IPS-20b (cell line): ENCODE measurements around the gene SH3BGRL.

Source experiments
- H3K27ac ChIP-seq: one replicate; pipeline ENCODE4 v1.5.1; 2013; ENCODE audit warnings: low read length
- H3K27me3 ChIP-seq: 2 replicates; pipeline ENCODE4 v1.6.1; 2013; ENCODE audit warnings: mild to moderate bottlenecking, low read length, inconsistent platforms; ENCODE audit not compliant: insufficient read depth
- H3K36me3 ChIP-seq: 2 replicates; pipeline ENCODE4 v1.6.1; 2013; ENCODE audit warnings: low read depth, mild to moderate bottlenecking, inconsistent platforms, low read length, moderate library complexity; ENCODE audit not compliant: insufficient read depth
- H3K4me1 ChIP-seq: 2 replicates; pipeline ENCODE4 v1.6.1; 2013; ENCODE audit warnings: mild to moderate bottlenecking, control low read depth, inconsistent platforms, low read length, moderate library complexity; ENCODE audit not compliant: insufficient read depth
- H3K4me3 ChIP-seq: 2 replicates; pipeline ENCODE4 v1.5.1; 2013; ENCODE audit warnings: mild to moderate bottlenecking, low read length, inconsistent platforms
- H3K9ac ChIP-seq: 2 replicates; pipeline ENCODE4 v1.6.1; 2013; ENCODE audit warnings: low read depth, mild to moderate bottlenecking, inconsistent platforms, low read length, moderate library complexity
- H3K9me3 ChIP-seq: 2 replicates; pipeline ENCODE4 v1.6.1; 2013; ENCODE audit warnings: mild to moderate bottlenecking, low read depth, low read length, inconsistent platforms; ENCODE audit not compliant: insufficient read depth

The SH3BGRL gene

DNA sequence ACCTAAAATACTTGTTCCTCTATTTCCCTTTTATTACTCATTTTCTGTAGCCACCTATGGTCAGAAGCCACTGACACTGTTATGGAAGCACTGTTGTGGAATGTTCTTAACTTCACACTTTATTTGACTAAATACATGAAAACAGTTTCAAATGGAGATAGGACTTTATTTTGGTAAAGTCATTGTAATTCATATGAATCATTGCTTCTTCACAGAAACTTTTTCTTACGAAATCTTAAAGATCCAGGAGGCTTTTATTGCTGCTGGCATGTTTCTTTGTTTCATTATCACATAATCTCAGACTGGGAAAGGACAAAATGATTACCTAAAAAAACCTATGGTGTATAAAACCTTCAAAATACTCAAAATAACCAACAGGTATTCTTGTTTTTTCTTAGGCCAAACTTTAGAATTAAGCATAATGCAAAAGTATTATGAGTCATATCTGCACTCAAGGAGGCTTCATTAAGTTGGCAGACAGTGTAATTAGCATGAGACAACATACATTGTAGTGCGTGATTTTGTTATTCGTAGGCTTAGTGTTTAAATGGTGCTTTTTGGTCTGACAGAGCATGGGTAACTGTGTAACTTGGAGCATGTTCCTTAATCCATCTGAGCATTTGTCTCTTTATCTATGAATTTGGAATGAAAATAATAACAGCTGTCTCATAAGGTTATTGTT, 58.0 kb downstream of the SH3BGRL start:
- Histone ChIP-seq H3K9ac (peak overlapping the region; percentile 63; the same call in 1 of the 2 replicates), H3K4me3 (no peak overlapping the region; the same call in 1 of the 2 replicates), H3K27ac (no peak overlapping the region), H3K4me1 (peaks cover 24% of the 10 kb centered on the region), H3K27me3 (no peaks in the 10 kb centered on the region), H3K36me3 (no peaks in the 10 kb centered on the region), H3K9me3 (no peaks in the 10 kb centered on the region)

DNA sequence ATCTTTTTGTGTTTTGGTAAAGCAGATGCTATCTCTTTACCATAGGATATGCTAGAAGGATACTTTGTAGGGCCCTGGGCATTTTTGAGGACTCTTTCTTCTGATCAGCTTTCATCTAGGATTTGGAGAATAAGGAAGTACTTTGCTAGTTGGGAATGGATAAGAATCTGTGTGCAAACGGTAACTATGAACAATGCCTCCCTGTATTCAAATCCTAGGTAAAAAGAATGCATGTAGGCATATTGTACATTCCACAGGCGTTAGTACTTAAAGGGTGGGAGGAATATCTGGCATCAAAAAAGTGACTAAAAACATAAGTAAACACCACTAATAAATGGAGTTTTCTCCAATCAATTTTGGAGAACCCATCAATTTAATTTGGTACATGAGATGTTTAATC, 59.7 kb downstream of the SH3BGRL start:
- no peaks in the 10 kb centered on the region for H3K27me3 ChIP-seq
- H3K9ac ChIP-seq: no peak overlapping the region
- H3K36me3 ChIP-seq: no peaks in the 10 kb centered on the region
- H3K9me3 ChIP-seq: no peaks in the 10 kb centered on the region
- H3K4me3 ChIP-seq: no peak overlapping the region
- no peak overlapping the region for H3K27ac ChIP-seq
- H3K4me1 ChIP-seq: peaks cover 24% of the 10 kb centered on the region

DNA sequence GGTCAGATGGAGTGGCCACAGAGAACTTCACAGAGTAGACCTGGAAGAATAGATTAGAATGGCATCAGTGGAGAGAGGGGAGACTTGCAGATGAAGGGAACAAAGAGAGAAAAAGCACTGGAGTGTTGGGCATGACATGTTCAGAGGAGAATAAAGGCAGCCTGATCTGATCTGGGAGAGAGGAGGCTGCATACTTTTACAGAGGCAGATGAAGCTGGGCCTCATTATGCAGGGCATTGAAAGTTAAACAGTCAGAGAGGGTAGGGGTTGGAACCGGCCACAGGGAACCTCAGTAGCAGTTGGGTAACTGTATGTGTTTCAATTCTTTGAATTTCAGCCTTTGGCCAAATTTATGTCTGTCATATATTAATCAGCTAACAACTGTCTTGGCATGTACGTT, 61.2 kb downstream of the SH3BGRL start:
- Histone ChIP-seq H3K4me1 (peaks cover 24% of the 10 kb centered on the region), H3K36me3 (no peaks in the 10 kb centered on the region), H3K9me3 (no peaks in the 10 kb centered on the region), H3K27ac (no peak overlapping the region), H3K27me3 (no peaks in the 10 kb centered on the region), H3K9ac (peak overlapping the region; percentile 37; the same call in 1 of the 2 replicates), H3K4me3 (no peak overlapping the region)

DNA sequence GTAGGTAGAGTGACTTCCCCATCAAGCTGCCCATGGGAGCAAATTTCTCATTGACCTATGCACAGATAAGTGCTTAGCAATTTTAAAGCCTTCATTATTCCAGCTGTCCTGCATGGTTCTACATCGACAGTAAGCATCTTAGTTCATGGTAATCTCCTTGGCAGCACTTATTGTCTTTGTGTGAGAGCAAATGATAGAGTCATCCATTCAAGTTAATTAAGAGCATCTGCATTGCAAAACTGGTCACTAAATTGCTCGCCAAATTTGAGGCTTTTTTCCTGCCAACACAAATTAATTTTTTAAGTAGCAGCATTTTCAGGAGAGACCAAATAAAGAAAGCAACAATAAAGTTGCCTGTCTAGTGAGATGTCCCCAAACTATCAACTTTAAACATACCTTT, 76.7 kb downstream of the SH3BGRL start:
- H3K36me3 ChIP-seq: peaks cover 16% of the 10 kb centered on the region
- H3K9me3 ChIP-seq: no peaks in the 10 kb centered on the region
- H3K27me3 ChIP-seq: no peaks in the 10 kb centered on the region
- H3K9ac ChIP-seq: no peak overlapping the region
- no peaks in the 10 kb centered on the region; the same call in 1 of the 2 replicates for H3K4me1 ChIP-seq
- no peak overlapping the region for H3K27ac ChIP-seq
- H3K4me3 ChIP-seq: no peak overlapping the region

DNA sequence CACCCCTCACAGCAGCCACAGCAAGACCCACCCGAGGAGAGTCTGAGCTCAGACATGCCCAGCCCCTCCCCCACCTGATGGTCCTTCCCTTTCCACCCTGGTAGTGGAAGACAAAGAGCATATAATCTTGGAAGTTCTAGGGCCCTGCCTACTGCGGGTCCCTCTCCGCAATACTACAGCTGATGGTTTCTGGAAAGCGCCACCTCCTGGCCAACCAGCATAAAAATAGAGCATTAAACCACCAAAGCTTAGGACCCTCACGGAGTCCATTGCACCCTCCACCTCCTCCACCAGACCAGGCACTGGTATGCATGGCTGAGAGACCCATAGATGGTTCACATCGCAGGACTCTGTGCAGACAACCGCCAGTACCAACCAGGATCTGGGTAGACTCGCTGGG, 78.2 kb downstream of the SH3BGRL start:
- Histone ChIP-seq H3K27me3 (no peaks in the 10 kb centered on the region), H3K9ac (no peak overlapping the region), H3K36me3 (peaks cover 16% of the 10 kb centered on the region), H3K4me1 (no peaks in the 10 kb centered on the region; the same call in 1 of the 2 replicates), H3K27ac (no peak overlapping the region), H3K9me3 (no peaks in the 10 kb centered on the region), H3K4me3 (no peak overlapping the region)

DNA sequence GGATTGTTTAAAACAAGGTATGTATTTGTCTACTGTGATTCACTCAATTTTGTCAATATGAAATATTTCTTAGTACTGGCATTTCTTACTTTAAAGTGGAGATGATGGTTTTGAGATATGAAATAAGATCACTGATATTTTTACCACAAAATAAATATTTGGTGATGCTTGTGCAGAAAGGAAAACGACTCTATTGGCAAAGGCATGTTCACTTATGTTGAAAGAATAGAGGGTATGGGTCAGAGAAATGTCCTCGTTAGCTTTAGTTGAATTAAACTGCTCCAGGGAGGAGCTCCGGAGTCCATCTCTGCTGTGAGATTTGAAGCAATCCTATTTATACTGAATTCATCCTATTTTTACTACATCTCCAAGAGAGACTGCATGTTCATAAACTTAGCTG, 84.2 kb downstream of the SH3BGRL start:
- Histone ChIP-seq H3K36me3 (no peaks in the 10 kb centered on the region), H3K9me3 (peaks cover 2% of the 10 kb centered on the region; the same call in 1 of the 2 replicates), H3K4me1 (no peaks in the 10 kb centered on the region), H3K4me3 (no peak overlapping the region), H3K27me3 (no peaks in the 10 kb centered on the region), H3K9ac (no peak overlapping the region), H3K27ac (no peak overlapping the region)

DNA sequence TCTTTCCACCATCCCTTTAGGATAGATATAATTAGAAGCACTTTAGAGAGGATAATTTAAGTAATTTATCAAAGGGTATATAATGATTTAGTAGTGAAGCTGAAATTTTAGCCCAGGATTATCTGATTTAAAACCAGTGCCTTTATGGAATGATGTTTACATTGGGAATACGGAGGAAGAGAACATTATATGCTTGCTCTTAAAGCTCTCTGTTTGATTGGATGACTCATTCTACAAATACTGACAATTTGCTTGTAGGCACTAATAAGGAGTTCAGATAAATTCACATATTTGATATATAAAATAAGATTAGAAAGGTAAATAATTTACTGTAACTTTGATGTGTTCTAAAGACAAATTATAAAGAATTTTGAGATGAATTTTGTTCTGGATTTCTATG, 84.7 kb downstream of the SH3BGRL start:
- no peaks in the 10 kb centered on the region for H3K4me1 ChIP-seq
- no peak overlapping the region for H3K9ac ChIP-seq
- H3K36me3 ChIP-seq: no peaks in the 10 kb centered on the region
- H3K27me3 ChIP-seq: no peaks in the 10 kb centered on the region
- H3K4me3 ChIP-seq: no peak overlapping the region
- peaks cover 7% of the 10 kb centered on the region; the same call in 1 of the 2 replicates for H3K9me3 ChIP-seq
- no peak overlapping the region for H3K27ac ChIP-seq

DNA sequence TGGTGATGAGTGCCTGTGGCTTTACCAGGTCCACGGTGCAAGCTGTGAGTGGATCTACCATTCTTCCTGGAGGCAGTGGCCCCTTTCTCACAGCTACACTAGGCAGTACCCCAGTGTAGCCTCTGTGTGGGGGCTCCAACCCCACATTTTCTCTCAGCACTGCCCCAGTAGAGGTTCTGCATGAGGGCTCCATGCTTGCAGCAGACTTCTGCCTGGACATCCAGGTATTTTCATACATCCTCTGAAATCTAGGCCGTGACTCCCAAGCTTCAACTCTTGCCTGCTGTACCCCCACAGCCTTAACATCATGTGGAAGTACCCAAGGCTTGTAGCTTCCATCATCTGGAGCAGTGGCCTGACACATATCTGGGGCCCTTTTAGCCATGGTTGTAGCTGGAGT, 90.1 kb downstream of the SH3BGRL start:
- Histone ChIP-seq H3K4me3 (no peak overlapping the region), H3K36me3 (no peaks in the 10 kb centered on the region), H3K9ac (no peak overlapping the region), H3K9me3 (peaks cover 18% of the 10 kb centered on the region), H3K27ac (no peak overlapping the region), H3K27me3 (no peaks in the 10 kb centered on the region), H3K4me1 (no peaks in the 10 kb centered on the region)

DNA sequence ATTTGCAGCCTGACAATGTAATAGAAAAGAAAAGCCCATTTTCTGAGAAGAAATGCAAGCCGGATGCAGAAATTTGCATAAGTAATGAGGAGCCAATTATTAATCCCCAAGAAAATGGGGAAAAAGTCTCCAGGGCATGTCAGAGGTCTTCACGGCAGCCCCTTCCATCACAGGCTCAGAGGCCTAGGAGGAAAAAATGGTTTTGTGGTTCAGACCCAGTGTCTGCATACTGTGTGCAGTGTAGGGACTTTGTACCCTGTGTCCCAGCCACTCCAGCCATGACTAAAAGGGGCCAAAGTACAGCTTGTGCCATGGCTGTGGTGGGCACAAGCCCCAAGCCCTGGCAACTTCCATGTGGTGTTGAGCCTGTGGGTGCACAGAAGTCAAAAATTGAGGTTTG, 92.2 kb downstream of the SH3BGRL start:
- Histone ChIP-seq H3K9ac (no peak overlapping the region), H3K27me3 (no peaks in the 10 kb centered on the region), H3K9me3 (peaks cover 18% of the 10 kb centered on the region), H3K27ac (no peak overlapping the region), H3K4me1 (no peaks in the 10 kb centered on the region), H3K36me3 (no peaks in the 10 kb centered on the region), H3K4me3 (no peak overlapping the region)

DNA sequence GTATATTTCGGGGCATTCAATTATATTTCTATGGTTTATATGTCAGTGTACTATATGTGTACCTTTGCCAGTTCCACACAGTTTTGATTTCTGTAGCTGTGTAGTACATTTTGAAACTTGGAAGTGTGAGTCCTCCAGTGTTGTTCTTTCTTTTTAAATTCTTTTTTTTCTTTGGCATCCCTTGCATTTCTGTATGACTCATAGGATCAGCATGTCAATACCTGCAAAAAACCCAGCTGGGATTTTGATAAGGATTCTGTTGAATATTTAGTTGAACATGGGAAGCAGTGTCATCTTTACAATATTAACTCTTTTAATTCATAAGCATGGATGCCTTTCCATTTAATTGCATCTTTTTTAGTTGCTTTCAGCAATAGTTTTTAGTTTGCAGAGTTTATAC, 100.0 kb downstream of the SH3BGRL start:
- Histone ChIP-seq H3K27ac (no peak overlapping the region), H3K27me3 (no peaks in the 10 kb centered on the region), H3K9me3 (no peaks in the 10 kb centered on the region), H3K4me3 (no peak overlapping the region), H3K36me3 (no peaks in the 10 kb centered on the region), H3K4me1 (no peaks in the 10 kb centered on the region), H3K9ac (no peak overlapping the region)

DNA sequence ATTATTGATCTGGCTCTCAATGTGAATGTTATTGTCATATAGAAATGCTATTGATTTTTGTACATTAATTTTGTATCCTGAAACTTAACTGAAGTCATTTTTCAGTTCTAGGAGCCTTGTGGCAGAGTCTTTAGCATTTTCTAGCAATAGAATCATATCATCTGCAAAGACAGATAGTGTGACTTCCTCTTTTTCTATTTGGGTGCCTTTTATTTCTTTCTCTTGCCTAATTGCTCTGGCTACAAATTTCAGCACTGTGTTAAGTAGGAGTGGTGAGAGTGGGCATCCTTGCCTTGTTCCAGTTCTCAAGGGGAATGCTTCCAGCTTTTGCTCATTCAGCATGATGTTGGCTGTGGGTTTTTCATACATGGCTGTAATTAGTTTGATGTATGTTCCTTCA, 102.7 kb downstream of the SH3BGRL start:
- Histone ChIP-seq H3K27me3 (no peaks in the 10 kb centered on the region), H3K9me3 (no peaks in the 10 kb centered on the region), H3K36me3 (no peaks in the 10 kb centered on the region), H3K27ac (no peak overlapping the region), H3K9ac (no peak overlapping the region), H3K4me3 (no peak overlapping the region), H3K4me1 (no peaks in the 10 kb centered on the region)

DNA sequence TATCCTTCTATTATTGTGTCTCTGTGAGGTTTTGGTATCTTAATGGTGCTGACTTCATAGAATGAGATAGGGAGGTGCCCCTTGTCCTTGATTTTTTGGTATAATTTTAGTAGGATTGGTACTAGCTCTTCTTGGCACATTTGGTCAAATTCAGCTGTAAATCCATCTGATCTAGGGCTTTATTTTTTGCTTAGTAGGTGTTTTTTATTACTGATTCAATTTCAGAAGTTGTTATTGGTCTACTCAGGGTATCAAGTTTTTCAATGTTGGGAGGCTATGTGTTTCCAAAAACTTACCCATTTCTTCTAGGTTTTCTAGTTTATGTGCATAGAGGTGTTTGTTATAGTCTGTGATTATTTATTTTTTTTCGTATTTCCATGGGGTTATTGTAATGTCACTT, 103.3 kb downstream of the SH3BGRL start:
- Histone ChIP-seq H3K4me1 (no peaks in the 10 kb centered on the region), H3K27me3 (no peaks in the 10 kb centered on the region), H3K4me3 (no peak overlapping the region), H3K9ac (no peak overlapping the region), H3K27ac (no peak overlapping the region), H3K36me3 (no peaks in the 10 kb centered on the region), H3K9me3 (no peaks in the 10 kb centered on the region)
